Glutamatergic neuron (in vitro differentiated cells): ENCODE results near the gene CAST. TPM values are rescaled to one million over a fixed set of nuclear protein-coding genes. Genes with fewer than 3 reads are reported as not detected.

Experiments used
- DNase-seq: peaks from one replicate; pipeline ENCODE4 v3.0.0; 2022
- H3K27ac Mint-ChIP-seq: one replicate; pipeline ENCODE4 v1.8.0; 2020; ENCODE audit warnings: mild to moderate bottlenecking, mixed read lengths, inconsistent platforms; ENCODE audit not compliant: unreplicated experiment
- H3K27me3 Mint-ChIP-seq: one replicate; pipeline ENCODE4 v1.8.0; 2020; ENCODE audit warnings: mild to moderate bottlenecking, moderate library complexity, mixed read lengths, inconsistent platforms; ENCODE audit not compliant: unreplicated experiment
- H3K36me3 Mint-ChIP-seq: one replicate; pipeline ENCODE4 v1.8.0; 2020; ENCODE audit warnings: mild to moderate bottlenecking, mixed read lengths, inconsistent platforms; ENCODE audit not compliant: unreplicated experiment
- H3K4me1 Mint-ChIP-seq: one replicate; pipeline ENCODE4 v1.8.0; 2020; ENCODE audit warnings: mild to moderate bottlenecking, low read depth, mixed read lengths, inconsistent platforms; ENCODE audit not compliant: unreplicated experiment
- H3K4me3 Mint-ChIP-seq: one replicate; pipeline ENCODE4 v1.8.0; 2020; ENCODE audit warnings: mild to moderate bottlenecking, mixed read lengths, inconsistent platforms; ENCODE audit not compliant: unreplicated experiment
- H3K9me3 Mint-ChIP-seq: one replicate; pipeline ENCODE4 v1.8.0; 2020; ENCODE audit warnings: mild to moderate bottlenecking, moderate library complexity, mixed read lengths, inconsistent platforms; ENCODE audit not compliant: unreplicated experiment
- CTCF ChIP-seq: fragments of 200-600 bp; sonication (generic); IDR thresholded peaks from one replicate; pipeline ENCODE4 v1.5.0; 2021; ENCODE audit not compliant: partially characterized antibody, unreplicated experiment
- total RNA-seq: library from RNA; stranded (reverse); fragmentation: NEBNext Ultra II Directional; extraction: Animal tissue kit (Norgen Biotek cat#: 25700); gene quantifications from one replicate; pipeline ENCODE4 v1.2.1, GENCODE V29; 2021; ENCODE audit not compliant: unreplicated experiment

CAST gene
- total RNA-seq, 1 donor from 2014 or later = 19.4 TPM

- TF ChIP-seq CTCF = no peak
- Mint-ChIP-seq H3K36me3 (no peaks in the 10 kb centered on the region), H3K9me3 (no peaks in the 10 kb centered on the region), H3K27me3 (no peaks in the 10 kb centered on the region), H3K4me1 (peaks cover under 1% of the 10 kb centered on the region), H3K4me3 (no peak overlapping the region), H3K27ac (no peak overlapping the region)
- no peak for DNase-seq
These were observed 12.3 kb upstream of the CAST start for GRCh38 chr5:96649681-96650540.

- Mint-ChIP-seq H3K27ac (no peak overlapping the region), H3K9me3 (no peaks in the 10 kb centered on the region), H3K36me3 (no peaks in the 10 kb centered on the region), H3K4me3 (no peak overlapping the region), H3K4me1 (peaks cover 3% of the 10 kb centered on the region), H3K27me3 (no peaks in the 10 kb centered on the region)
- TF ChIP-seq CTCF = no peak
- no peak for DNase-seq
These were observed 11.1 kb upstream of the CAST start for GRCh38 chr5:96651047-96651446.

GRCh38 chr5:96651948-96652753 lies 10.0 kb upstream of the CAST start:
- peaks cover 3% of the 10 kb centered on the region for H3K4me1 Mint-ChIP-seq
- no peak overlapping the region for H3K4me3 Mint-ChIP-seq
- DNase-seq = peak; percentile 24
- no peak overlapping the region for H3K27ac Mint-ChIP-seq
- H3K9me3 Mint-ChIP-seq = no peaks in the 10 kb centered on the region
- TF ChIP-seq CTCF = peak; percentile 39
- no peaks in the 10 kb centered on the region for H3K36me3 Mint-ChIP-seq
- H3K27me3 Mint-ChIP-seq = no peaks in the 10 kb centered on the region

- H3K27me3 Mint-ChIP-seq = no peaks in the 10 kb centered on the region
- DNase-seq = no peak
- no peak overlapping the region for H3K27ac Mint-ChIP-seq
- no peaks in the 10 kb centered on the region for H3K9me3 Mint-ChIP-seq
- peaks cover 3% of the 10 kb centered on the region for H3K4me1 Mint-ChIP-seq
- H3K36me3 Mint-ChIP-seq = no peaks in the 10 kb centered on the region
- no peak for TF ChIP-seq CTCF
- no peak overlapping the region for H3K4me3 Mint-ChIP-seq
These were observed 9.3 kb upstream of the CAST start for GRCh38 chr5:96652769-96653454.
